A549 (cell line): ENCODE results near the gene G3BP1. TPM values are rescaled to one million over a fixed set of nuclear protein-coding genes. Genes with fewer than 3 reads are reported as not detected.

Experiments used
- ATAC-seq, 2 experiments: fragments of 200-7000 bp in 1 of 2; fragments of >200 bp in 1 of 2; cut with Nextera tagmentation in 1 of 2; cut with Tn5 transposase in 1 of 2; 3 replicates each; pipeline versions ENCODE4 v1.8.0 to v1.9.1; 2018 to 2020; ENCODE audit warnings: mild to moderate bottlenecking in 1 of 2, moderate library complexity in 1 of 2
- CTCF ChIA-PET: fragments of 300-600 bp; sonication (Branson Sonifier 250); formaldehyde crosslinking; extraction: SDS; loops from one replicate; lab custom pipeline; 2021; ENCODE audit warnings: antibody characterized with exemption, inconsistent platforms; lab: Yijun Ruan, JAX
- POLR2A ChIA-PET: fragments of 350-600 bp; formaldehyde crosslinking; extraction: SDS; loops from one replicate; lab custom pipeline; 2021; ENCODE audit warnings: antibody characterized with exemption, inconsistent platforms; lab: Yijun Ruan, JAX
- DNase-seq, 2 experiments: peaks; one replicate each; pipeline versions ENCODE4 v3.0.0 to v3.0.0-alpha.2; 2011 to 2016; ENCODE audit warnings: low read depth in 1 of 2, low spot score in 1 of 2
- FAIRE-seq: peaks from 2 replicates; lab custom pipeline; 2011; peaks lifted over from hg19 to GRCh38; lab: Jason Lieb, UNC
- H3K27ac ChIP-seq, 2 experiments: fragments of >200 bp; sonication (Bioruptor Twin); formaldehyde crosslinking; 3 replicates each; pipeline ENCODE4 v1.5.1; 2016 to 2017
- H3K4me1 ChIP-seq: fragments of >200 bp; sonication (Bioruptor Twin); formaldehyde crosslinking; 3 replicates; pipeline ENCODE4 v1.6.1; 2016
- H3K4me2 ChIP-seq: fragments of >200 bp; sonication (Bioruptor Twin); formaldehyde crosslinking; 3 replicates; pipeline ENCODE4 v1.6.1; 2016
- H3K4me3 ChIP-seq: fragments of >200 bp; sonication (Bioruptor Twin); formaldehyde crosslinking; 3 replicates; pipeline ENCODE4 v1.5.1; 2016
- H3K9me3 ChIP-seq: fragments of >200 bp; sonication (Bioruptor Twin); formaldehyde crosslinking; 3 replicates; pipeline ENCODE4 v1.6.1; 2016
- CHD2 ChIP-seq: fragments of 150-350 bp; IDR thresholded peaks from 2 replicates; pipeline ENCODE4 v1.6.1; 2014; ENCODE audit warnings: low read length; ENCODE audit not compliant: partially characterized antibody
- EP300 ChIP-seq, 2 experiments: fragments of >200 bp; sonication (Bioruptor Twin); formaldehyde crosslinking; IDR thresholded peaks; 2 replicates in 1 of 2; 3 replicates in 1 of 2; pipeline ENCODE4 v1.6.1; 2016 to 2017
- FOXS1 ChIP-seq: fragments of 250-450 bp; sonication (Bioruptor Pico); IDR thresholded peaks from 2 replicates; pipeline ENCODE4 v1.5.0; 2020; ENCODE audit warnings: mild to moderate bottlenecking, moderate library complexity
- GATA3 ChIP-seq: IDR thresholded peaks from 2 replicates; pipeline ENCODE4 v1.6.1; 2012; ENCODE audit warnings: borderline replicate concordance
- JUN ChIP-seq, 2 experiments: fragments of >200 bp; sonication (Bioruptor Twin); formaldehyde crosslinking; IDR thresholded peaks; 2 replicates in 1 of 2; 3 replicates in 1 of 2; pipeline ENCODE4 v1.6.1; 2016 to 2017
- KDM5A ChIP-seq: fragments of 200-600 bp; sonication (generic); IDR thresholded peaks from 2 replicates; pipeline ENCODE4 v1.6.1; 2016; ENCODE audit warnings: antibody characterized with exemption, mild to moderate bottlenecking
- NFE2L2 ChIP-seq: fragments of 150-350 bp; conservative IDR thresholded peaks from 2 replicates; pipeline ENCODE4 v1.6.1; 2014; ENCODE audit warnings: low read length
- NPAS2 ChIP-seq: fragments of 250-450 bp; sonication (Bioruptor Pico); IDR thresholded peaks from 2 replicates; pipeline ENCODE4 v1.8.0; 2022; ENCODE audit warnings: mild to moderate bottlenecking, moderate library complexity, borderline replicate concordance
- NR3C1 ChIP-seq: fragments of >200 bp; sonication (Bioruptor Twin); formaldehyde crosslinking; IDR thresholded peaks from 3 replicates; pipeline ENCODE4 v1.6.1; 2017
- PHF8 ChIP-seq: fragments of 200-600 bp; sonication (generic); IDR thresholded peaks from 2 replicates; pipeline ENCODE4 v1.6.1; 2016; ENCODE audit warnings: low read depth, mild to moderate bottlenecking, antibody characterized with exemption, moderate library complexity, borderline replicate concordance
- POLR2A ChIP-seq: IDR thresholded peaks from 2 replicates; pipeline ENCODE4 v1.6.1; 2012; ENCODE audit warnings: mild to moderate bottlenecking, low read length
- RNF2 ChIP-seq: fragments of 200-600 bp; sonication (generic); IDR thresholded peaks from 2 replicates; pipeline ENCODE4 v1.6.1; 2016; ENCODE audit warnings: low read depth, mild to moderate bottlenecking, antibody characterized with exemption, moderate library complexity, borderline replicate concordance
- ZC3H11A ChIP-seq: fragments of 450-650 bp; IDR thresholded peaks from 2 replicates; pipeline ENCODE4 v1.6.1; 2014; ENCODE audit warnings: antibody characterized with exemption, mild to moderate bottlenecking
- WGBS: methylation state at CpG from one replicate; pipeline ENCODE4 v1.1.6; 2017; ENCODE audit errors: missing lambda C conversion rate; 5-methylcytosine and 5-hydroxymethylcytosine counted together
- polyA plus RNA-seq, 4 experiments: library from polyadenylated mRNA; depleted of rRNA in 3 of 4; stranded (reverse); fragments of >200 nt; fragmentation: RNase III in 1 of 4; extraction: RNeasy Plus Mini Kit Qiagen cat#74134 plus additional on column Dnase treatment in 1 of 4; gene quantifications; 2 replicates in 3 of 4; 3 replicates in 1 of 4; pipeline ENCODE4 v1.2.3, GENCODE V29; 2011 to 2017
- TF ChIP-seq, protein P1 (sequence below): fragments of 150-350 bp; IDR thresholded peaks from 2 replicates; pipeline ENCODE4 v1.6.1; 2014; ENCODE audit warnings: low read depth, mild to moderate bottlenecking, low read length
- TF ChIP-seq, protein P2 (sequence below): fragments of >200 bp; sonication (Bioruptor Twin); formaldehyde crosslinking; IDR thresholded peaks from 3 replicates; pipeline ENCODE4 v1.5.1; 2016
- TF ChIP-seq, protein P3 (sequence below): fragments of 250-450 bp; sonication (Bioruptor Pico); IDR thresholded peaks from 2 replicates; pipeline ENCODE4 v1.5.0; 2021; ENCODE audit warnings: mild to moderate bottlenecking, moderate library complexity, borderline replicate concordance

Gene G3BP1
- polyA plus RNA-seq, 2 of the 4 experiments (the other 2 are of a cell fraction), result 126 to 176 TPM

DNA sequence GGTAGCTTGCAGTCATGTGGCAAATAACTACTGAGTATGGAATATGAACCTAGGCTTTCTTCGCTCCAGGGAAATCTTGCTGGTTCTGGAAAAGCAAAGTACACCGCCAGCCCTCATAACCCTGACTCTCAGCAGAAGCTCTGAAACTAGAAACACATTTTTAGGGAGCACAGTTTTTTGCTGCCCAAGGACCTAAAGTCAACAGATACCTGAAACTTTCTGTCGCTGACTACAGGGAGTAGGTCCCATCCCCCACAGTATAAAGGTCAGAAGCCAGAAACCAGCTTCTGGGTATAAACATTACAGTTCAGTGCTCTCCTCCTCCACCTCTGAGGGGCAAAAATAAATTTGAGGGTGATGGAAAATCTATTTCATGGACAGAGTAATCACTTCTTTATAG is 16.4 kb upstream of the G3BP1 start:
- Histone ChIP-seq H3K4me3 (no peak overlapping the region), H3K4me1 (peaks cover 12% of the 10 kb centered on the region), H3K27ac (no peak overlapping the region), H3K4me2 (0 out of 3 replicates have a peak overlapping the region, but pooled peaks have one; percentile 23), H3K9me3 (no peaks in the 10 kb centered on the region)
- DNase-seq (no peak), ATAC-seq (no peak), FAIRE-seq (no peak)
- ChIA-PET CTCF (interaction anchor here (0.6 to 5.3 kb wide), 4 partner anchors 10 to 653 kb away, joined by 3 to 36 read pairs (median 4); no protein-coding TSS in a partner anchor), POLR2A (interaction anchor here (0.5 kb wide), 1 partner anchor 16 kb away, joined by 3 read pairs; the partner anchor contains the start of gene G3BP1)
- 80% methylated on average over 3 of the region's 3 CpGs for WGBS
- TF ChIP-seq PHF8 (no peak), RNF2 (no peak)
- TF ChIP-seq, protein P1, sequence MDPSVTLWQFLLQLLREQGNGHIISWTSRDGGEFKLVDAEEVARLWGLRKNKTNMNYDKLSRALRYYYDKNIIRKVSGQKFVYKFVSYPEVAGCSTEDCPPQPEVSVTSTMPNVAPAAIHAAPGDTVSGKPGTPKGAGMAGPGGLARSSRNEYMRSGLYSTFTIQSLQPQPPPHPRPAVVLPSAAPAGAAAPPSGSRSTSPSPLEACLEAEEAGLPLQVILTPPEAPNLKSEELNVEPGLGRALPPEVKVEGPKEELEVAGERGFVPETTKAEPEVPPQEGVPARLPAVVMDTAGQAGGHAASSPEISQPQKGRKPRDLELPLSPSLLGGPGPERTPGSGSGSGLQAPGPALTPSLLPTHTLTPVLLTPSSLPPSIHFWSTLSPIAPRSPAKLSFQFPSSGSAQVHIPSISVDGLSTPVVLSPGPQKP, result no peak
- TF ChIP-seq, protein P2, sequence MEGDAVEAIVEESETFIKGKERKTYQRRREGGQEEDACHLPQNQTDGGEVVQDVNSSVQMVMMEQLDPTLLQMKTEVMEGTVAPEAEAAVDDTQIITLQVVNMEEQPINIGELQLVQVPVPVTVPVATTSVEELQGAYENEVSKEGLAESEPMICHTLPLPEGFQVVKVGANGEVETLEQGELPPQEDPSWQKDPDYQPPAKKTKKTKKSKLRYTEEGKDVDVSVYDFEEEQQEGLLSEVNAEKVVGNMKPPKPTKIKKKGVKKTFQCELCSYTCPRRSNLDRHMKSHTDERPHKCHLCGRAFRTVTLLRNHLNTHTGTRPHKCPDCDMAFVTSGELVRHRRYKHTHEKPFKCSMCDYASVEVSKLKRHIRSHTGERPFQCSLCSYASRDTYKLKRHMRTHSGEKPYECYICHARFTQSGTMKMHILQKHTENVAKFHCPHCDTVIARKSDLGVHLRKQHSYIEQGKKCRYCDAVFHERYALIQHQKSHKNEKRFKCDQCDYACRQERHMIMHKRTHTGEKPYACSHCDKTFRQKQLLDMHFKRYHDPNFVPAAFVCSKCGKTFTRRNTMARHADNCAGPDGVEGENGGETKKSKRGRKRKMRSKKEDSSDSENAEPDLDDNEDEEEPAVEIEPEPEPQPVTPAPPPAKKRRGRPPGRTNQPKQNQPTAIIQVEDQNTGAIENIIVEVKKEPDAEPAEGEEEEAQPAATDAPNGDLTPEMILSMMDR, result no peak

DNA sequence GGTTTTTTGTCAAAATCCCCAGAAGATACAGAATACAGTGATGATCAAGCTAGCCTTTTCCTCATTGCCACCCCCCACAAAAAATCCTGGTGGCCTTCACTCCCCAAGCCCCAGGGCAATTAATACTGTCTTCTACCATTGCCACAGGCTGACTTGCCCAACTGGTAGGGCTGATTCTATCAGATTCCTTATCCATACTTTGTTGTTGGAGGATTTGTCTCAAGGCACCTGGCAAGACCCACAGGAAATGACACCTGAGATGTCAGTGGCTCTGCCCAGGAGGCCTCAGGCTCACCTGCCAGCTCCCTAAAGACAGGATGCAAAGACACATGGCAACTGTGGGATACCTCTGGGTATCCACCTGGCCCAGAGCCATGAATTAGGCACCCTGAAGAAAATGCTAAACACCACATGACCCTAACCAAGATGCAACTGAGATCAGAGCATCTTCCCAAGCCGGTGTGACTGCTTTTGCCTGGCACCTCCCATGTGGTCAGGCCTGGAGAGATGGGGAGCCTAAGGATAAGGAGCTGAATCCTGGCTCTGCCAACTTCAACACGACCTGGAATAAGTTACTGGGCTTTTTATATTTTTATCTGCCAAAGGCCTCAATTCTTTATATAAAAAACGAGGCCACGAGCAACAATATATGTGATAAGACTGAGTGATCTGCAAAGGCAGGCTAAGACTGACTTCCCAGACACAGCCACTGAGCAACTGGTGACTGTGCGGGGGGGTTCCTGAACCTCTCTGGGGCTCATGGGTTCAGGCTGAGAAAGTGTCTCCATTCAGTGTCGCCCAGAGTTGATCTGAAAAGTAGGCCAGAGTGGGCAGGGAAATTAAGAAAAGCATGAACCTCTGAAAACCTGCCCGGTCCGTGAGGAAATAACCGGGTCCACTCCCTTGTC is 14.3 kb upstream of the G3BP1 start:
- no peak for DNase-seq
- ChIA-PET CTCF (interaction anchor here (0.6 to 5.3 kb wide), 8 partner anchors 9 to 310 kb away, joined by 3 to 36 read pairs (median 5); partner anchors contain the start of genes G3BP1 and SLC36A1), POLR2A (interaction anchor here (2.9 kb wide), 1 partner anchor 14 kb away, joined by 22 read pairs; the partner anchor contains the start of gene G3BP1)
- Histone ChIP-seq H3K4me2 (peak overlapping the region; percentile 88), H3K27ac (peak overlapping the region; percentile 85 to 93), H3K4me1 (peaks cover 12% of the 10 kb centered on the region), H3K9me3 (no peaks in the 10 kb centered on the region), H3K4me3 (peak overlapping the region; percentile 91)
- ATAC-seq, result peak; percentile 15 to 41; a peak in 5 of 6 replicates
- WGBS, result 30% methylated on average over 9 of the region's 9 CpGs
- FAIRE-seq, result no peak
- TF ChIP-seq GATA3 (no peak), CHD2 (no peak), ZC3H11A (no peak), POLR2A (no peak), NFE2L2 (no peak), NPAS2 (CRISPR knock-in tag) (no peak), FOXS1 (CRISPR knock-in tag) (no peak), NR3C1 (no peak), EP300 (IDR thresholded peaks at IDR 0.05) (no peak), JUN (IDR thresholded peaks at IDR 0.05) (no peak), KDM5A (no peak)
- TF ChIP-seq, protein P1, result no peak
- TF ChIP-seq, protein P3, sequence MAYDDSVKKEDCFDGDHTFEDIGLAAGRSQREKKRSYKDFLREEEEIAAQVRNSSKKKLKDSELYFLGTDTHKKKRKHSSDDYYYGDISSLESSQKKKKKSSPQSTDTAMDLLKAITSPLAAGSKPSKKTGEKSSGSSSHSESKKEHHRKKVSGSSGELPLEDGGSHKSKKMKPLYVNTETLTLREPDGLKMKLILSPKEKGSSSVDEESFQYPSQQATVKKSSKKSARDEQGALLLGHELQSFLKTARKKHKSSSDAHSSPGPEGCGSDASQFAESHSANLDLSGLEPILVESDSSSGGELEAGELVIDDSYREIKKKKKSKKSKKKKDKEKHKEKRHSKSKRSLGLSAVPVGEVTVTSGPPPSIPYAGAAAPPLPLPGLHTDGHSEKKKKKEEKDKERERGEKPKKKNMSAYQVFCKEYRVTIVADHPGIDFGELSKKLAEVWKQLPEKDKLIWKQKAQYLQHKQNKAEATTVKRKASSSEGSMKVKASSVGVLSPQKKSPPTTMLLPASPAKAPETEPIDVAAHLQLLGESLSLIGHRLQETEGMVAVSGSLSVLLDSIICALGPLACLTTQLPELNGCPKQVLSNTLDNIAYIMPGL (CRISPR knock-in tag), result no peak
